Neuronal stem cell (in vitro differentiated cells): ENCODE results near the gene GUCA1A.

ENCODE experiments used
- DNase-seq: peaks from one replicate; pipeline ENCODE4 v3.0.0-alpha.2; 2013; ENCODE audit warnings: low spot score
- H2AFZ ChIP-seq: one replicate; pipeline ENCODE4 v1.6.1; 2013; ENCODE audit warnings: mild to moderate bottlenecking, low read length, inconsistent platforms
- H2AK5ac ChIP-seq: 2 replicates; pipeline ENCODE4 v1.6.1; 2013; ENCODE audit warnings: low read depth, mild to moderate bottlenecking, inconsistent platforms, low read length, moderate library complexity, mixed read lengths
- H2BK120ac ChIP-seq: 2 replicates; pipeline ENCODE4 v1.6.1; 2013; ENCODE audit warnings: low read depth, mild to moderate bottlenecking, inconsistent platforms, low read length, moderate library complexity, mixed read lengths
- H2BK12ac ChIP-seq: one replicate; pipeline ENCODE4 v1.6.1; 2013; ENCODE audit warnings: low read length, inconsistent platforms
- H2BK15ac ChIP-seq: 2 replicates; pipeline ENCODE4 v1.6.1; 2013; ENCODE audit warnings: mild to moderate bottlenecking, low read length, inconsistent platforms, mixed read lengths
- H2BK5ac ChIP-seq: one replicate; pipeline ENCODE4 v1.6.1; 2013; ENCODE audit warnings: inconsistent platforms, mild to moderate bottlenecking, low read length, moderate library complexity
- H3K14ac ChIP-seq: one replicate; pipeline ENCODE4 v1.6.1; 2013; ENCODE audit warnings: low read length, inconsistent platforms
- H3K18ac ChIP-seq: 2 replicates; pipeline ENCODE4 v1.6.1; 2013; ENCODE audit warnings: low read length, inconsistent platforms
- H3K23ac ChIP-seq: 2 replicates; pipeline ENCODE4 v1.6.1; 2013; ENCODE audit warnings: low read depth, mild to moderate bottlenecking, mixed read lengths, low read length, inconsistent platforms; ENCODE audit not compliant: poor library complexity
- H3K27ac ChIP-seq: replicated peaks from 3 replicates; pipeline ENCODE4 v1.5.1; 2013; ENCODE audit warnings: low read length, inconsistent platforms
- H3K27me3 ChIP-seq, 3 experiments: 2 replicates each; pipeline ENCODE4 v1.6.1; 2013; ENCODE audit warnings: low read length in 3 of 3, mild to moderate bottlenecking in 2 of 3, inconsistent platforms in 1 of 3, low read depth in 1 of 3, mixed read lengths in 1 of 3, moderate library complexity in 1 of 3; ENCODE audit not compliant: control insufficient read depth in 3 of 3, insufficient read depth in 3 of 3
- H3K36me3 ChIP-seq, 2 donors: replicated peaks in 1 of 2; 2 replicates each; pipeline ENCODE4 v1.6.1; 2013; ENCODE audit warnings: low read length in 2 of 2; ENCODE audit not compliant: control insufficient read depth in 2 of 2, insufficient read depth in 2 of 2
- H3K4ac ChIP-seq: 2 replicates; pipeline ENCODE4 v1.6.1; 2013; ENCODE audit warnings: inconsistent platforms, mild to moderate bottlenecking, low read length, moderate library complexity
- H3K4me1 ChIP-seq, 2 donors: 1 replicate in 1 of 2; 2 replicates in 1 of 2; pipeline ENCODE4 v1.6.1; 2013; ENCODE audit warnings: low read length in 2 of 2, low read depth in 1 of 2; ENCODE audit not compliant: control insufficient read depth in 2 of 2, insufficient read depth in 1 of 2
- H3K4me2 ChIP-seq: one replicate; pipeline ENCODE4 v1.6.1; 2013; ENCODE audit warnings: mild to moderate bottlenecking, low read length, inconsistent platforms; ENCODE audit not compliant: insufficient read depth, poor library complexity, severe bottlenecking
- H3K4me3 ChIP-seq, 2 donors: 2 replicates each; pipeline ENCODE4 v1.5.1; 2013; ENCODE audit warnings: low read length in 2 of 2, mild to moderate bottlenecking in 2 of 2, inconsistent platforms in 1 of 2, moderate library complexity in 1 of 2
- H3K79me1 ChIP-seq: one replicate; pipeline ENCODE4 v1.6.1; 2013; ENCODE audit warnings: low read depth, mild to moderate bottlenecking, inconsistent platforms, low read length, moderate library complexity
- H3K9ac ChIP-seq: one replicate; pipeline ENCODE4 v1.6.1; 2013; ENCODE audit warnings: mild to moderate bottlenecking, low read depth, low read length, inconsistent platforms; ENCODE audit not compliant: poor library complexity
- H3K9me3 ChIP-seq, 2 donors: replicated peaks in 1 of 2; 2 replicates each; pipeline versions ENCODE3 to v1.6.1; 2013; ENCODE audit warnings: low read length in 2 of 2, mild to moderate bottlenecking in 2 of 2, inconsistent platforms in 1 of 2, low read depth in 1 of 2, mixed read lengths in 1 of 2, moderate library complexity in 1 of 2; ENCODE audit not compliant: control insufficient read depth in 2 of 2, insufficient read depth in 1 of 2
- H4K8ac ChIP-seq: one replicate; pipeline ENCODE4 v1.6.1; 2013; ENCODE audit warnings: low read depth, mild to moderate bottlenecking, inconsistent platforms, low read length, moderate library complexity
- H4K91ac ChIP-seq: one replicate; pipeline ENCODE4 v1.6.1; 2013; ENCODE audit warnings: low read length, low read depth, mild to moderate bottlenecking, inconsistent platforms; ENCODE audit not compliant: poor library complexity
- WGBS, 2 donors: extraction: QIAGEN DNeasy Blood & Tissue Kit; methylation state at CpG; one replicate each; pipeline ENCODE4 v1.1.7; 2013; ENCODE audit warnings: missing lambda C conversion rate in 2 of 2, mixed read lengths in 1 of 2; ENCODE audit not compliant: insufficient read length in 2 of 2, insufficient replicate concordance in 1 of 2; ENCODE audit errors: extremely low coverage in 2 of 2; 5-methylcytosine and 5-hydroxymethylcytosine counted together

GUCA1A gene

DNA sequence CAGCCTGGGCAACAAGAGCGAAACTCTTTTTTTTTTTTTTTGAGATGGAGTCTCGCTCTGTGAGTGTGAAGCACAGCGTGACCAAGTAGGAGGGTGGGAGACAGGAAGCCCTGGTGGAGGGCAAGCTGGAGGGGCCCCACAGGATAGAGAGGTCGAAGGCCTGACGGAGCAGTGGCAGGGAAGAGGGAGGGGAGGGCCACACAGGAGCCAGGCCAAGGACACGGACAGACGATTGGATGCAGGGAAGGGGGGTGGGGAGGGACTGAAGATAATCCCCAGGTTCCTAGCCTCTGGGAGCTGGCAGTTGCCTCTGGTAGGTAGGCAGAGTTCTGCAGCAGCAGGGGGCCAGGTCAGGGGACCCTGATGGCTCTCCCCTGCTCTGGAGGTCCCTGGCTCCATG, 10.8 kb upstream of the GUCA1A start:
- H2BK120ac ChIP-seq, result no peak overlapping the region
- no peak overlapping the region for H3K4ac ChIP-seq
- no peak overlapping the region for H3K4me2 ChIP-seq
- no peak overlapping the region for H3K27ac ChIP-seq
- no peak overlapping the region for H2BK12ac ChIP-seq
- DNase-seq, result no peak
- no peak overlapping the region for H3K23ac ChIP-seq
- peaks cover 0 to 8% (median 0%) of the 10 kb centered on the region in 3 experiments for H3K27me3 ChIP-seq
- peak overlapping the region; percentile 82 for H2AFZ ChIP-seq
- peak overlapping the region; percentile 61 for H3K9ac ChIP-seq
- no peaks in the 10 kb centered on the region for H3K9me3 ChIP-seq
- H2AK5ac ChIP-seq, result no peak overlapping the region
- H3K18ac ChIP-seq, result peak overlapping the region; percentile 78
- WGBS, 2 donors, result no CpG with 5 or more reads among the region's 7 CpGs
- H2BK5ac ChIP-seq, result peak overlapping the region; percentile 2
- H3K4me1 ChIP-seq, result peaks cover 14 to 24% of the 10 kb centered on the region in 2 donors
- no peaks in the 10 kb centered on the region for H3K79me1 ChIP-seq
- no peak overlapping the region for H4K8ac ChIP-seq
- peak overlapping the region; percentile 72 for H2BK15ac ChIP-seq
- H3K14ac ChIP-seq, result no peak overlapping the region
- no peaks in the 10 kb centered on the region for H3K36me3 ChIP-seq
- H3K4me3 ChIP-seq, result no peak overlapping the region
- no peak overlapping the region for H4K91ac ChIP-seq

DNA sequence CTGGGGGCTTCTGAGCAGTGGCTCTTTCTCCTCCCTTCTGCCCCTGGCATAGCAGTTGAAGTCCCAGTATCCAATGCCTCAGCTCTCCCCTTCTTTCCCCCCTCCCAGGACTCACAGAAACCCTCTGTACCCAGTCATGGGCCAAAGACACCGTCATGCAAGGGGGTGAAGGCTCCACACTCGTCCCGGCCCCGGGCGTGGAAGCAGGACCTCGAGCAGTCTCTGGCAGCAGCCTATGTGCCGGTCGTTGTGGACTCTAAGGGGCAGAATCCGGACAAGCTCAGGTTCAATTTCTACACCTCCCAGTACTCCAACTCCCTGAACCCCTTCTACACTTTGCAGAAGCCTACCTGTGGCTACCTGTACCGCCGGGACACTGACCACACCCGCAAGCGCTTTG, 10.4 kb upstream of the GUCA1A start:
- no peak overlapping the region for H2AK5ac ChIP-seq
- DNase-seq, result no peak
- H2BK5ac ChIP-seq, result peak overlapping the region; percentile 2
- peaks cover 0 to 8% (median 0%) of the 10 kb centered on the region in 3 experiments for H3K27me3 ChIP-seq
- no peak overlapping the region for H3K23ac ChIP-seq
- H3K9me3 ChIP-seq, result no peaks in the 10 kb centered on the region
- H2BK12ac ChIP-seq, result no peak overlapping the region
- H3K36me3 ChIP-seq, result no peaks in the 10 kb centered on the region
- H3K4me1 ChIP-seq, result peaks cover 14 to 23% of the 10 kb centered on the region in 2 donors
- no peak overlapping the region for H2BK120ac ChIP-seq
- H3K4me2 ChIP-seq, result no peak overlapping the region
- no peak overlapping the region for H3K14ac ChIP-seq
- peak overlapping the region; percentile 82 for H2AFZ ChIP-seq
- no peak overlapping the region for H3K27ac ChIP-seq
- H2BK15ac ChIP-seq, result peak overlapping the region; percentile 72
- no peak overlapping the region for H4K91ac ChIP-seq
- no peak overlapping the region for H4K8ac ChIP-seq
- no peak overlapping the region for H3K4me3 ChIP-seq
- H3K79me1 ChIP-seq, result no peaks in the 10 kb centered on the region
- H3K9ac ChIP-seq, result no peak overlapping the region
- H3K4ac ChIP-seq, result no peak overlapping the region
- peak overlapping the region; percentile 78 for H3K18ac ChIP-seq
- WGBS, 2 donors, result no CpG with 5 or more reads among the region's 13 CpGs

DNA sequence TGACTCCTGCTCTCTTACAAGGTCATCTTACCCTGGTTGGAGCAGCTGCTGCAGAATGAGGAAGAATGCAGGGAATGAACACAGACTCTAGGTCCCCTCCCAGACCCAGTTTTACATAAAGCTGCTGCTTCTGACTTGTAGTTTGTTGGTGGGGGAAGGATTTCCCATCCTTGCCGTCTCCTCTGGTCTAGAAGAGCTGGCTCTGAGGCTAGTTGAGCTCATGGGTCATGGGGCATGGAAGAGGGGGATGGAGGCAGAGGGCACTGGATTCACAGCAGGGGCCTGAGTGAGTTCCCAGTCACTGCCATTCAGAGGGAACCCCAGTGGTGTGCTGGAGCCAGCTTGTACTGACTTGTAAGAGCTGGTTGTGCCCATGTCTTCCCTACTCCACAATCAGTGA, 9.2 kb upstream of the GUCA1A start:
- no peak overlapping the region for H3K23ac ChIP-seq
- no peak overlapping the region for H3K9ac ChIP-seq
- no peak overlapping the region for H2BK5ac ChIP-seq
- WGBS, 2 donors, result no CpG with 5 or more reads among the region's 1 CpG
- H3K18ac ChIP-seq, result no peak overlapping the region
- H4K91ac ChIP-seq, result no peak overlapping the region
- H2BK120ac ChIP-seq, result no peak overlapping the region
- no peak overlapping the region for H3K14ac ChIP-seq
- H3K27me3 ChIP-seq, result peaks cover 0 to 6% (median 0%) of the 10 kb centered on the region in 3 experiments
- peaks cover 14 to 17% of the 10 kb centered on the region in 2 donors for H3K4me1 ChIP-seq
- H3K4ac ChIP-seq, result no peak overlapping the region
- no peaks in the 10 kb centered on the region for H3K36me3 ChIP-seq
- no peak overlapping the region for H3K4me2 ChIP-seq
- H2BK12ac ChIP-seq, result no peak overlapping the region
- H2BK15ac ChIP-seq, result no peak overlapping the region
- H3K27ac ChIP-seq, result no peak overlapping the region
- no peak overlapping the region for H4K8ac ChIP-seq
- no peak overlapping the region for H3K4me3 ChIP-seq
- peak overlapping the region; percentile 43 for H2AFZ ChIP-seq
- H3K9me3 ChIP-seq, result no peaks in the 10 kb centered on the region
- no peak overlapping the region for H2AK5ac ChIP-seq
- DNase-seq, result no peak
- H3K79me1 ChIP-seq, result no peaks in the 10 kb centered on the region

DNA sequence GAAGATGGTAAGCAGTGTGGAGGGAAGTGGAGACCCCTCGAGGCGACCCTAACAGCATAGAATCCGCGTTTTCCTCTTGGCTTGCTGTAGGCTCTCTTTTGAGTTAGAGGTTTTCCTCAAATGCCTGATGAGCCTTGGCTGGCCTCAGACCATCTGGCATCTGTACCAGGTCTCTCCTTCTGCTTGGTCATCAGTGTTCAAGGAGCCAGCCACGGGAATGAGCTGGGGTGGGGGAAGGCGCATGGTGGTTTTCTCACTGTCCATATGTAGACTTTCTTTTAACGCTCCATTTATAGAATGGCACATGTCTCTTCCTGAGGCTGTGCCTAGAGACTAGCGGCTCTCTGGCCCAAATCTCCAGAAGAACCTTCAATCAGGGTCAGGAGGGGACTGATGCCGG, 8.1 kb upstream of the GUCA1A start:
- Histone ChIP-seq H2BK120ac (no peak overlapping the region), H2BK12ac (no peak overlapping the region), H3K4me1 (peaks cover 10 to 14% of the 10 kb centered on the region in 2 donors), H3K9ac (no peak overlapping the region), H2AFZ (peak overlapping the region; percentile 33), H3K14ac (no peak overlapping the region), H3K4me2 (no peak overlapping the region), H2AK5ac (no peak overlapping the region), H3K18ac (peak overlapping the region; percentile 18), H3K23ac (no peak overlapping the region), H4K8ac (no peak overlapping the region), H3K4me3 (no peak overlapping the region), H3K9me3 (no peaks in the 10 kb centered on the region), H3K27ac (no peak overlapping the region), H4K91ac (no peak overlapping the region), H3K27me3 (peaks cover 0 to 5% (median 0%) of the 10 kb centered on the region in 3 experiments), H2BK15ac (no peak overlapping the region), H2BK5ac (no peak overlapping the region), H3K79me1 (no peaks in the 10 kb centered on the region), H3K36me3 (no peaks in the 10 kb centered on the region), H3K4ac (no peak overlapping the region)
- no peak for DNase-seq
- no CpG with 5 or more reads among the region's 9 CpGs for WGBS, 2 donors
